ENCODE measurements around the gene PAFAH2. TPM values are rescaled to one million over a fixed set of nuclear protein-coding genes. Genes with fewer than 3 reads are reported as not detected.

Gene PAFAH2
- total and polyA plus RNA-seq, 2 of the 13 experiments (the other 11 are each of a cell fraction or from before 2014, with no cell fraction given): 6.9 to 9.4 TPM

- TF ChIP-seq ZNF33A (CRISPR knock-in tag; IDR thresholded peaks at IDR 0.05; ENCODE audit: borderline replicate concordance) (peak; percentile 47; the same call in 1 of the 2 replicates), CEBPG (CRISPR knock-in tag; IDR thresholded peaks at IDR 0.05) (peak; percentile 92), TERF1 (CRISPR knock-in tag; IDR thresholded peaks at IDR 0.05) (no peak), ATF5 (CRISPR knock-in tag; IDR thresholded peaks at IDR 0.05; ENCODE audit: low read depth) (no peak), FOXK1 (CRISPR knock-in tag; IDR thresholded peaks at IDR 0.05; ENCODE audit: borderline replicate concordance, low read depth) (peak; percentile 87; the same call in 1 of the 2 replicates), ZNF674 (CRISPR knock-in tag; IDR thresholded peaks at IDR 0.05; ENCODE audit: low read depth) (no peak), CSRNP2 (CRISPR knock-in tag; conservative IDR thresholded peaks at IDR 0.05; ENCODE audit: low read depth) (no peak), ZNF558 (CRISPR knock-in tag; IDR thresholded peaks at IDR 0.05; ENCODE audit: borderline replicate concordance) (peak; percentile 60; the same call in 1 of the 2 replicates), ZNF788 (CRISPR knock-in tag; IDR thresholded peaks at IDR 0.05; ENCODE audit: borderline replicate concordance) (peak; percentile 92; the same call in 1 of the 2 replicates), MZF1 (CRISPR knock-in tag; IDR thresholded peaks at IDR 0.05; ENCODE audit: borderline replicate concordance) (no peak), ZFYVE20 (CRISPR knock-in tag; IDR thresholded peaks at IDR 0.05; ENCODE audit: borderline replicate concordance, low read depth) (no peak), YEATS2 (CRISPR knock-in tag; IDR thresholded peaks at IDR 0.05; ENCODE audit: borderline replicate concordance) (peak; percentile 98), ARNT2 (CRISPR knock-in tag; IDR thresholded peaks at IDR 0.05; ENCODE audit: low read depth) (peak; percentile 70; the same call in 1 of the 2 replicates), ZNF546 (CRISPR knock-in tag; conservative IDR thresholded peaks at IDR 0.05) (peak; percentile 89; the same call in 1 of the 2 replicates), ZNF451 (CRISPR knock-in tag; IDR thresholded peaks at IDR 0.05) (peak; percentile 68; the same call in 1 of the 2 replicates), ZNF44 (CRISPR knock-in tag; IDR thresholded peaks at IDR 0.05) (no peak), ZNF660 (CRISPR knock-in tag; IDR thresholded peaks at IDR 0.05; ENCODE audit: borderline replicate concordance, low read depth) (no peak), CERS6 (CRISPR knock-in tag; IDR thresholded peaks at IDR 0.05) (no peak), FOXK2 (IDR thresholded peaks at IDR 0.05) (no peak), POGZ (CRISPR knock-in tag; IDR thresholded peaks at IDR 0.05) (peak; percentile 99), ZNF576 (CRISPR knock-in tag; IDR thresholded peaks at IDR 0.05) (no peak), ZNF672 (CRISPR knock-in tag; IDR thresholded peaks at IDR 0.05) (no peak), REPIN1 (CRISPR knock-in tag; IDR thresholded peaks at IDR 0.05; ENCODE audit: borderline replicate concordance, low read depth) (peak; percentile 99), FLYWCH1 (CRISPR knock-in tag; IDR thresholded peaks at IDR 0.05) (no peak), TBX2 (CRISPR knock-in tag; IDR thresholded peaks at IDR 0.05; ENCODE audit: borderline replicate concordance) (peak; percentile 84)
Observed at GRCh38 chr1:25997828-25998761, at the start of gene PAFAH2 (continued).
